AG08396 (cell line): ENCODE data around the gene RETN.
A peak's percentile ranks its signal among the peaks of the same experiment; 100 is the strongest.

ENCODE experiments used
- DNase-seq: peaks from one replicate; pipeline ENCODE4 v3.0.0; 2012; ENCODE audit warnings: low spot score, mixed read lengths

Gene RETN, protein sequence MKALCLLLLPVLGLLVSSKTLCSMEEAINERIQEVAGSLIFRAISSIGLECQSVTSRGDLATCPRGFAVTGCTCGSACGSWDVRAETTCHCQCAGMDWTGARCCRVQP

DNA sequence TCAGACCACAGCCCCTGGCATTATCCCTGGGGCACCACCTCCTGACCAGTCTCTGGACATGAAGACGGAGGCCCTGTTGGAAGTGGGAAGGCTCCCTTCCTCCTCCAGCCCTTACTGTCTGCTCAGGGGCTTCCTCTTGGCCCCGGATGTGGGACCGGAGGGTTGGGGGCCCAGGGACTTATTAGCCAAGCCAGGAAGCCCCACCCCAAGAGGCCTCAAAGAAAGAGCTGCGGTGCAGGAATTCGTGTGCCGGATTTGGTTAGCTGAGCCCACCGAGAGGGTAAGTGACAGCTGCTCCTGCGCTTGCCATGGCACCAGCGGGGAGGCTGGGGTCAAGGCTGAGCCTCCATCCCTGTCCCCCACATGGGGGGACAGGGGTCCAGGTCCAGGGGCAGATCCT lies at the start of gene RETN:
RETN (plus strand) TSS at position 208 of the 400 bp plus-strand sequence. CDS start 278 bp downstream, outside the sequence.
- DNase-seq = no peak

GRCh38 chr19:7619671-7620441 lies 49.0 kb upstream of the RETN start:
- no peak for DNase-seq

DNA sequence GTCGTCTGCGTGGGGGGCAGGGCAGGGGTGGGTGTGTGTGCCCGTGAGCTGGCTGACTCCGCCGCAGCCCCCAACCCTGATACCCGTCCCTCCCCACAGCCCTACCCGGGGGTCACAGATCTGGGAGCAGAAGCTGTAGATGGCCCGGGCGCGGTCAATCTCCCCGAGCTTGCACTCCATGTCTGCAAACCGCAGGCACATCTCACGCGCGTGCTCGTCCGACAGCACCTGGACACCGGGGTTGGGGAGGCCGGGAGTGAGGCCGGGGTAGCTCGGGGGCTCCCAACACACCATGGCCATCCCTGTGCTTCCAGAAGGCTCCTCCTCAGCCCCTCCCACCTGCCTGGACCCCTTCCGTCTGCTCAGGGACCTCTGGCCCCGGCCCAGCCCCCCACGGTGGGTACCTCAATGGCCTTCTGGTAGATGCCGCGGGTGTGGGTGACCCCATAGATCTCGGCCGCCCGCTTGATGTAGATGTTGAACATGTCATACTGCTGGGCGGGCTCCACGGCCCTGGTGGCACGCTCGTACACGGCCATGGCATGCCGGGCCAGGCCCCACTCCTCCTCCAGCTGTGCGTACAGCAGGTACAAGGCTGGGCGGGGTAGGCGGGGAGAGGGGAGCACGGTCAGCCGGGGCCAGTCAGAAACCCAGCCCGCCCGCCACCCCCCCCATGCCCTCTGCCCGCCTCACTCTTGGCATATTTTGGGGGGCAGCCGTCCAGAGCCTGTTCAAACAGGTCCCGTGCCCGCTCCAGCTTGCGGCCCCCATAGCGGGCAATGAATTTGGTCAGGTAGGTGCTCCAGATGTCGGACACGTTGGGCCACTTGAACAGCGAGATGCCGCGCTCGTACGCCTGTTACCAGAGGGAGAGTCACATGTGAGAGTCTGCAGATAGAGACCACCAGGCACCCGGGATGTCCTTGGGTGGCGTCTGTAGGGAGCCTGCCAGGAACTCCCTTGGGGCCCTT lies 48.1 kb upstream of the RETN start:
- DNase-seq = no peak

DNA sequence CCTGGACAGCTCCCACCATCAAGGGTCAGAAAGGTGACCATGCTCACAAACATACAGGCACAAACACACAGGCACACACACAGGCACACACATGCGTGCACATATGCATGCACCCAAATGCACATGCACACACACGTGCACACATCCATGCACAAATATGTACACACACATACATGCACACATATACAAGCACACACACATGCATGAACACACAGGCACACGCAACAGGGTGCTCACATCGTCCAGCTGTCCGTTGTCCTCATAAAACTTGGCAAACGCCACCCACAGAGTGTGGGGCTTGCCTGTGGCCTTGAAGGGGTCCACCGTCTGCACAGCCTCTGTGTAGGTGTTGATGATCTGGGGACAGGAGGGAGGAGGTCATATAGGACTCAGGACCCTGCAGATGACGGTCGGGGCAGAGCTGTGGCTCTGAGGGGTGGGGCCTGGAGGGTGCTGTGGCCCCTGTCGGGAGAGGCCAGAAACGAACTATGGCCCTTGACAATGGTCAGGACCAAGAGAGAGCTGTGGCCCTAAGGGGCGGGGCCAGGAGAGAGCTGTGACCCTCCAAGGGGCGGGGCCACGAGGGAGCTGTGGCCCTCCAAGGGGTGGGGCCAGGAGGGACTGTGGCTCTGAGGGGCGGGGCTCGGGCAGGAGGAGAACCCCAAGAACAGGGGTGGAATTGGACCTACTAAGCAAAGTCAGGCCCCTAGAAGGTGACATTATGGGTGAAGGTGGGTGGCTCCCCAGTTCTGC lies 45.7 kb upstream of the RETN start:
- no peak for DNase-seq

DNA sequence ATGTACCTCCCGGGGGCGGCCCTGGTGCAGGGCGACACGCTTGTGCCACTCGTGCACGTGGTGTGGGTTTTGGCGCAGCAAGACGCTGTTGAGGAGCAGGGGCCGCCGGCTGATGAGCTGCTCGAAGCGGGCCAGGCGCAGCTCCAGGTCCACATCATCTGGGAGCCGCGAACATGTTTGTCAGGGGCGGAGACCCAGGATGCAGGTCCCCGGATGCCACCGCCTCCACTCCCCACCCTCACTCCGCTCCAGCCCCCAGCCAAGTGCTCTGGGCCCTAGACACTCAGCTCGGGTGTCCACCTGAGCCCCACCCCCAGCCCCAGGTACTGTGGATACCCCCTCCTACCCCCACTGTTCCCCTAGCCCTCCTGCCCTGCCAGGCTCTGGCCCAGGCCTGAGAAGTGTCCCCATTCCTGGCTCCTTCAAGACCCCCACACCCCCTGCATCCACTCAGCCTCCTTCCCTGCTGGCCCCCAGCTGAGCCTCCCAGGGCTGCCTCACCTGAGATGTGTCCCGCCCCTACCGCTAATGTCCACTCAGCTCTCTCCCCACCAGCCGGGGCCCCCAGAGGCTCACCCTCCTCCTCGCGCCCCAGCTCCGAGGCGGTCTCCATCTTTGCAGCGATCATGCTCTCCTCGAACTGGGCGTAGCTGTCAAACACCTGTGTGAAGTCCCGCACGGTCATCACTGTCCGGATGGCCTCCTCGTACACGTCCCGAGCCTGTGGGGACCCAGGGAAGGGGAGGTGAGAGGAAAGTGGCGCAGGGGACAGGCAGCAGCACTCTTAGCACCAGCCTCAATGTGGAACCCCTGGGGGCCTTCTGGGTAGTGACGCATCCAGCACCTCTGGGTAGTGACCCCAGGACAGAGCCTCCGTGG lies 44.9 kb upstream of the RETN start:
- no peak for DNase-seq

DNA sequence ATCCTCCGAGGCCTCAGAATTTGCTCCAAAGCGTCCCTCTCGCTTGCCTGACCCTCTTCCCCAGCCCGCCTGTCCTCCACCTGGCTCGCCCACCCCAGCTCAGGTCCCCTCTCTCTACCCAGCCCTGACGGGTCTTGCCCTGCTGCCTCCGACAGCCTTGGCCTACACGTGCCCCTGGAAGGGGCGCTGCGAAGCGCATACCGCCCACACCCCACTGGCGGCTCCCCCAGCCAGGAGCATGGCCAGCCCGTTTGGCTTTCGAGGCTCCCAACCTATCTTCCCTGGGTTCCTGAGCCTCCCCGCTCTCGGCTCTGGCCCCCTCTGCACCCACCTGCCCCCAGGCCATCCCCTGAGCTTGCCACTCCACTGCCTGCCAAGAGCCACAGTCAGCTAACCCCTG lies 44.0 kb upstream of the RETN start:
- no peak for DNase-seq

DNA sequence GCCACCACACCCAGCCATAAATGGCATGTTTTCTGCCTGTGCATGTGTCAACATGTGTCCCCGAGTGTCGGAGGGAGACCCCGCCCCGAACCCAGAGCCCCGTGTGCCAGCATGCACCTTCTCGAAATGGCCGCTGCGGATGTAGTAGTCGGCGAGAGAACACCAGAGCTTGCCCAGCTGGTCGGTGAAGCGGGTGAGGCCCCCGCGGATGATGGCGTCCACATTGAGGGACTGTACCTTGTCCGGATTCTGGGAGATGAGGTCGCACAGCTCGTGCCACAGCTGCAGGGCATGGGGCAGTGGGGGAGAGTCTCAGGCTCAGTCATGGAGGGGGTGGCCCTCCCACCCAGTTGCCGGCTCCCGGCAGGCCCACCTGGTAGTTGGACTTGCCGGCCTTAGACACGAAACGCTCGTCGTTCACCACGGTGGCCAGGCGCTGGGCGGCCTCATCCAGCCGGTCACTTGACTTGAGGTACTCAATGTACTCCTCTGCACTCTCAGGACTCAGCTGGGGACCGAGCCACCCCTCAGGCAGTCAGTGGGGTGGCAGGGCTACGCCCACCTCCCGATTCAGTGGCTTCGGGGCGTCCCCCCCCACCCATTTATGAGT lies 43.0 kb upstream of the RETN start:
- DNase-seq = no peak

DNA sequence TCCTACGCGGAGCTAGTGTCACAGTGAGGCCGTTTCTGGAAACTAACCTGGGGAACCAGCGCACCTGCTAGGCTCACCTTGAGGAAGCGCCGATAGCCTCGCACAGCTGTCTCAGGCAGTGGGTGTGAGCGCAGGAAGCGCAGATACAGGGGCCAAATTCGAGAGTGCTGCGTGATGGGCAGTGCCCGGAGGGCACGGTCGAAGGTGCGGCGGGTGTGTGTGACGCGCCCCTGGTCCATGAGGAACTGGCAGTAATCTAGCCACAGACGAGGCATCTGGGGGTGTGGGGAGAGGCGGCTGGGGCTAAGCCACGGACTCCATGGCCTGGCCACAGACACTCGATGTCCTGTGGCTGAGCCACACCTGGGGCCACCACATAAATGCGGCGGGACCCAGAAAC lies 41.7 kb upstream of the RETN start:
- DNase-seq = no peak

DNA sequence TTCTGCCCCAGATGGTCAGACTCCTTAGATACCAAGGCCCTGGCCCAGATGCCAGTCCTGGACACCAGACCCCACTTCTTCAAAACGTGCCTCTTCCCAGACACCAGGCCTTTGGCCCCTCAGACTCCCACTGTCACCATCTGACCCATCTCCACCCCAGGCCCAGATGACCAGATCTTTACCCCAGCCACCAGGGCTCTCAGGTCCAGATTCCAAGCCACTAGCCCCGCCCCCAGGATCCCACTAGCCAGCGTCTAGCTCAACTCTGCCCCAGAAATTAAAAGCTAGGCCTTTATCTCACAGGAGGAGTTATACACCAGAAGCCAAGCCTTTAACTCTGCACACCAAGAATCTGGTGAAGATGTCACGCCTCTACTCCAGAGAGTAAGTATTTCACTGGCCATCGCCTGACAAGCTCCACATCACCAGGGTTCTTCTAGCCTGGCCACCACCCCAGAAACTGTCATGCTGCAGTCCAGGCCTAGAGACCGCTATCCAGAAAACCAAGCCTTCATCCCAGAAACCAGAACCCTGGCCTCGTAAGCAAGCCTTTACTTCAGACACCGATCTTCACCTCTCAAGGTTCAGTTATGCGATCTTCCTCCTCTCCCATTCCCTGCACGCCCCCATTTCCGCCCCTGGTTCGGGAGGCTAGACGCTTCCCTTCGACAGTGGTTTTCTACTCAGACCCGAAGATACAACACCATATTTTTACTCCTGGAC lies 40.1 kb upstream of the RETN start:
- DNase-seq = no peak

DNA sequence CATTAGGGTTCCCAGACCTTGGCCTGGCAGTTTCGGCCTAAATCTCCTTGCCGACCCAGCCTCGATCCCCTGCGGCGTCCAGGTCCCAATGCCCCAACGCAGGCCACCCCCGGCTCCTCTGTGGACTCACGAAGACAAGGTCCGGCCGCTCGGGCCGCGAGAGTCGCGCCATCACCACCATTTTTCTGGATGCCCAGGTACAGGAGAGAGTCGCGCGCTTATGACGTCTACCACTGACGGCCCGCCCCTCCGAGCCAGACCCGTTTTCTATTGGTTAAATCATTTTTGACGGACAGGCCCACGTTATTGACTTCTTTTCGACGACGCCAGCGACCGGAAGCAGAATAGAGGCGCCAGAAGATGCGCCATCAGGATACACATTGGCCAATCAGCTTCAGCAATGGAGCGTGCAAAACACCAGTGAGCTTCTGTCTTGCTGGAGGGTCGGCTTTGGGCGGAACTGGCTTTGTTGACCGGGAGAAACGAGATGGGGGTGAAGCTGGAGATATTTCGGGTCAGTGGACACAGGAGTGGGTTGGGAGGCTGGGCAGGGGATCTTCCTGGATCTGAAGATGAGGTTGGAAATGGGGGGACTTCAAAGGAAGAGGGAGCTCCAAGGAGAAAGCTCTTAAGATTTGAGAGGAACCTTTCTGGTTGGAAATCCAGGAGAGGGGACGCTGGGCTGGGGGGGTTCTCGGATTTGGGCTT lies 39.3 kb upstream of the RETN start, which contains the start of the genes PET100 and XAB2:
PET100 (plus strand) TSS at position 447 of the 708 bp plus-strand sequence; CDS start at position 488, 41 bp downstream.
XAB2 (minus strand) TSS at position 199 of the 708 bp plus-strand sequence; CDS start at position 181, 18 bp downstream.
- peak; percentile 100 for DNase-seq

DNA sequence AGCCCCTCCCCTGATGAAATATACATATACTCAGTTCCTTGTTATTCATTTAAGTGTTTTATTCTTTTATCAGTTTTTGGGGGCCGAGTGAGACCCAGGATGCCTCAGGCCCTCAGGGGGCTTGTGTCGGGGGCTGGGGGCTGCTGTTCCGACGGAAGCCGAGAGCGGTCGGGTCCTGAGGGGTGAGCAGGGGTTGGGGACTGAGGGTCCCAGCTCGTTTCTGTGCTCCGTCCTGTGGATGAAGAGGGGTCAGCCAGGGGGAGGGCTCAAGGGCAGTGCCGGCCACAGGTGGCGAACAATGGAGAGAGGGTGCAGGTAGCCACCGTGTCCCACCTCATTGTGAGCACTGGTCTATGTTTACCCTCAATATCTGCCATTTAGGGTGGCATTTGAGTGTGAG lies 37.3 kb upstream of the RETN start:
- DNase-seq = no peak

DNA sequence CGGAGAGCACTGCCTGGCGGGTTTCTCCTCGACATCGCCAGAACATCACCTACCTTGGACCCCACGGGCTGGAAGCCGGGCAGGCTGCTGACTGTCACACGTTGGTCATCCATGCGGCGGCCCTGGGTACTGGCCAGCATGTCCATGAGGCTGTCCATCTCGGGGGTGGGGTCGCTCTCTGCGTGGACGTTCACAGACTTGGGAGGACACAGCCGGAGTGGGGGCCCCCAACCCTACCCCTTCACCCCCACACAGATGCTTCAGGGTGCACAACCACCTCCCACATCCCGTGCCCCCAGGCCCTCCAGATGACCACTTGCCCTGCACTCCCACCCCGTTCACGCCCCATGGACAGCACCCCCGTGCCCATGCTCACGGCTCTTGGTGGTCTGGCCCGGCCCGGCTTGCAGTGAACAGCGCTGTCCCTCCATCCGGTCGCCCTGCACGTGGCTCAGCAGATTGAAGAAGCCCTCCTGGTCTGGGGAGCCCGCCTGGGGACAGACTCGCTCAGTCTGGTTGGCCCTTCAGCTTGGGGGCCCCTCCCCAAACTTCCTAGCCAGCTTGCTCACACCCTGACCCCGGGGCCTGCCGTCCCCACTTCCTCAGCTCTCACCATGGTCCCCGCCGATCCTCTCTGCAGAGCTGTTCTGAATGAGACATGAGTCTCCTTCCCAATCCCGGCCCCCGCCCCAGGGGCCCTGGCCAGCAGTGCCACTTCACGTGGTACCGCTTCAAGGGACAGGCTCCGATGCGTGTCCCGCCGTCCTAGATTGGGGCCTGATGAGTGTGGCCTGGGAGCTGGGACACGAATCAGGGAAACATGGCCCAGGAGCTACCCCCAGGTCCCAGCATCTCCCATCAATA lies 36.3 kb upstream of the RETN start:
- no peak for DNase-seq

- no peak for DNase-seq
Observed at GRCh38 chr19:7633698-7634097, 35.2 kb upstream of the RETN start, which contains the start of gene PCP2. Gene PCP2, minus strand, starts transcription at chr19:7633719. Its CDS starts 262 bp downstream, at chr19:7633457.

DNA sequence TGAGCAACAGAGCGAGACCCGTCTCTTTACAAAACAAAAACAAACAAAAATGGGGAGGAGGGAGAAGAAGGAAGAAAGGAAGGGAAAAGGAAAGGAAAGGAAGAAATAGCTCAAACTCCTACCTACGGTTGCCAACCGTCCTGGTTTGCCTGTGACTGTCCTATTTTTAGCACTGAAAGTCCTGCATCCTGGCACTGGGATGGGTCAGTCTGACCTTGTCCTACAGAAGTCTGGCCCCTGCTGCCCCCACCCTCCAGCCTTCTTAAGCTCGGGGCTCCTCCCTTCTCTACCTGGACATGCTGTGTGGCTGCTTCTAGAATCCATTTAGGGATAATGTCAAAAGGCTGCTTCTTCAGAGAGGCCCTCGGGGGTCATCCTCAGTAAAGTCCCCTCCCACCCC lies 33.2 kb upstream of the RETN start:
- no peak for DNase-seq

DNA sequence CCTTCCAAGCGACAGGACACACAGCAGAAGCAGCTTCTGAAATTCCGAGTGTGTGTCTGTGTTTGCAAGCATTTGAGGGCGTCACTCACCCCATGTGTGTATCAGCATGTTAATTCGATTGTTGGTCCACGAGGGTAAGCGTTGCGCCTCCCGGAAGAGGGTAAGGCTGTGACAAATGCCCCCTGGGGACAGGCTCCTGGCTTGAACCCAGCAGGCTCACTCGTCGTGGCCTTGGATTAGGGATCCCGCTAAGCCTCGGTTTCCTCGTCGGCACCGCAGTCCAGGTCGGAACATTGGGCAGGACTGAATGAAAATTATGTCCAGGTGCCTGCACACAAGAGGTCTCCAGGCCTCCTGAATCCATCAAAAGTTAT lies 32.5 kb upstream of the RETN start:
- DNase-seq = no peak

DNA sequence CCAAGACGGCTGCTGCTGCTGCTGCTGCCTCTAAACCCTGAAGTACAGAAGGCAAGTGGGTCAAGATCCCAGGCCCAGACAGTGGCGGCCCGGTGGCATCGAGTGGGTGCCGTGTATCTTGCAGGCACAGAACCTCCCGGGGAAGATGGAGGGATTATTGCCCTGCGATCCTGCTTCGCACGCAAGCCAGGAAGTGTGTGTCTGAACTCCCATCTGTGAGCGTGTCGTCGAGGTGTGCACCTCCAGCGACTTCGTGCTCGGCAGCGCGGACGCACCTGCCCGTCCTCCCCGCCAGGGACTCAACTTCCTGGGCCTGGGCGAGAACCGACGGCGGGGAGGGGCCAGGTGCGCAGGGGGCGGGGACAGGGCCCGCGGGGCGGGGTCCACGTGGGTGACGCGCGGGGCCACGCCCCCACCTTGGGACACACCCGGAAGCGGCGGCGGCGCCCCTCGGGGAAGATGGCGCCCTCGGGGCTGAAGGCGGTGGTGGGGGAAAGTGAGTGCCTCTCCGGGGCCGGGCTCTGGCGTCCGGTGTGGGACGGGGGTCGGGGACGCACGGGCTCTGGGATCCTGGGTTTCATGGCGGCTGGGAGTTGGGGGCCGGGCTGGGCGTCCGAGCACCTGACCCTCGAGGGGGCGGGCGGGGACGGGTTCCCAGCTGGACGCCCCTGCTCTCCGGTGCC lies 32.0 kb upstream of the RETN start, which contains the start of gene STXBP2:
STXBP2 (plus strand) TSS at position 420 of the 683 bp plus-strand sequence; CDS start at position 460, 40 bp downstream.
- peak; percentile 59 for DNase-seq
